Left ventricle myocardium inferior (tissue), 1 donor: Measurements from ENCODE around the gene MAN2A2. TPM values are rescaled to one million over a fixed set of nuclear protein-coding genes. Genes with fewer than 3 reads are reported as not detected.

Source experiments
- DNase-seq: peaks from one replicate; pipeline ENCODE4 v3.0.0-alpha.2; 2020
- H3K27ac ChIP-seq: fragments of 200-600 bp; replicated peaks from 2 replicates; pipeline ENCODE4 v1.8.0; 2021
- H3K27me3 ChIP-seq: fragments of 200-600 bp; 2 replicates; pipeline ENCODE4 v1.8.0; 2021; ENCODE audit warnings: low read depth
- H3K36me3 ChIP-seq: fragments of 200-600 bp; 2 replicates; pipeline ENCODE4 v1.8.0; 2021
- H3K4me1 ChIP-seq: fragments of 200-600 bp; 2 replicates; pipeline ENCODE4 v1.8.0; 2021
- H3K4me3 ChIP-seq: fragments of 200-600 bp; 2 replicates; pipeline ENCODE4 v1.8.0; 2021; ENCODE audit warnings: mild to moderate bottlenecking, moderate library complexity
- H3K9me3 ChIP-seq: fragments of 200-600 bp; replicated peaks from 2 replicates; pipeline ENCODE4 v1.8.0; 2021
- intact Hi-C: fragments of 100-400 bp; cut with micrococcal nuclease; formaldehyde crosslinking; loops from one replicate; pipeline ENCODE4 v1.11.0; 2022
- total RNA-seq: library from RNA; stranded (reverse); fragmentation: NEBNext Ultra II Directional; extraction: Animal tissue kit (Norgen Biotek cat#: 25700); gene quantifications from one replicate; pipeline ENCODE4 v1.2.1, GENCODE V29; 2021
- TF ChIP-seq, protein P1 (sequence below): fragments of 200-600 bp; IDR thresholded peaks from 2 replicates; pipeline ENCODE4 v1.8.0; 2021; ENCODE audit warnings: antibody characterized with exemption, mild to moderate bottlenecking, borderline replicate concordance
- donor health status: DM: no; HTN: yes; CAD: no; lungs with severe emphysema.

MAN2A2 gene
- total RNA-seq, 1 donor from 2014 or later: 95.4 TPM

DNA sequence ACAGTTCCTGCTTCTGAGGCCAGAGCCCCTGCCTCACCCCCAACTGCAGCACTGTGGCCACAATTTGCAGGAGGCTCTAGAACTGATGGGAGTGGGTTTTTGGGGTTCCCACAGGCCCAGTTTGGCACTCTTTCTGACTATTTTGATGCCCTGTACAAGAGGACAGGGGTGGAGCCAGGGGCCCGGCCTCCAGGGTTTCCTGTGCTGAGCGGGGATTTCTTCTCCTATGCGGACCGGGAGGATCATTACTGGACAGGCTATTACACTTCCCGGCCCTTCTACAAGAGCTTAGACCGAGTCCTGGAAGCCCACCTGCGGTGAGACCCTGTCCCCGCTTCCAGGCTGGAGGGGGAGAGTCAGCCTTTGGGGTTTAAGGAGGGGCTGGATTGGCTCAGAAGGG, 6.9 kb downstream of the MAN2A2 start:
- Histone ChIP-seq H3K27me3 (no peaks in the 10 kb centered on the region), H3K4me1 (peaks cover 58% of the 10 kb centered on the region), H3K36me3 (peaks cover 94% of the 10 kb centered on the region), H3K27ac (peak overlapping the region; percentile 86), H3K9me3 (no peaks in the 10 kb centered on the region), H3K4me3 (no peak overlapping the region)
- TF ChIP-seq, protein P1, sequence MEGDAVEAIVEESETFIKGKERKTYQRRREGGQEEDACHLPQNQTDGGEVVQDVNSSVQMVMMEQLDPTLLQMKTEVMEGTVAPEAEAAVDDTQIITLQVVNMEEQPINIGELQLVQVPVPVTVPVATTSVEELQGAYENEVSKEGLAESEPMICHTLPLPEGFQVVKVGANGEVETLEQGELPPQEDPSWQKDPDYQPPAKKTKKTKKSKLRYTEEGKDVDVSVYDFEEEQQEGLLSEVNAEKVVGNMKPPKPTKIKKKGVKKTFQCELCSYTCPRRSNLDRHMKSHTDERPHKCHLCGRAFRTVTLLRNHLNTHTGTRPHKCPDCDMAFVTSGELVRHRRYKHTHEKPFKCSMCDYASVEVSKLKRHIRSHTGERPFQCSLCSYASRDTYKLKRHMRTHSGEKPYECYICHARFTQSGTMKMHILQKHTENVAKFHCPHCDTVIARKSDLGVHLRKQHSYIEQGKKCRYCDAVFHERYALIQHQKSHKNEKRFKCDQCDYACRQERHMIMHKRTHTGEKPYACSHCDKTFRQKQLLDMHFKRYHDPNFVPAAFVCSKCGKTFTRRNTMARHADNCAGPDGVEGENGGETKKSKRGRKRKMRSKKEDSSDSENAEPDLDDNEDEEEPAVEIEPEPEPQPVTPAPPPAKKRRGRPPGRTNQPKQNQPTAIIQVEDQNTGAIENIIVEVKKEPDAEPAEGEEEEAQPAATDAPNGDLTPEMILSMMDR: no peak
- no peak for DNase-seq
- intact Hi-C loops: no loop called here

DNA sequence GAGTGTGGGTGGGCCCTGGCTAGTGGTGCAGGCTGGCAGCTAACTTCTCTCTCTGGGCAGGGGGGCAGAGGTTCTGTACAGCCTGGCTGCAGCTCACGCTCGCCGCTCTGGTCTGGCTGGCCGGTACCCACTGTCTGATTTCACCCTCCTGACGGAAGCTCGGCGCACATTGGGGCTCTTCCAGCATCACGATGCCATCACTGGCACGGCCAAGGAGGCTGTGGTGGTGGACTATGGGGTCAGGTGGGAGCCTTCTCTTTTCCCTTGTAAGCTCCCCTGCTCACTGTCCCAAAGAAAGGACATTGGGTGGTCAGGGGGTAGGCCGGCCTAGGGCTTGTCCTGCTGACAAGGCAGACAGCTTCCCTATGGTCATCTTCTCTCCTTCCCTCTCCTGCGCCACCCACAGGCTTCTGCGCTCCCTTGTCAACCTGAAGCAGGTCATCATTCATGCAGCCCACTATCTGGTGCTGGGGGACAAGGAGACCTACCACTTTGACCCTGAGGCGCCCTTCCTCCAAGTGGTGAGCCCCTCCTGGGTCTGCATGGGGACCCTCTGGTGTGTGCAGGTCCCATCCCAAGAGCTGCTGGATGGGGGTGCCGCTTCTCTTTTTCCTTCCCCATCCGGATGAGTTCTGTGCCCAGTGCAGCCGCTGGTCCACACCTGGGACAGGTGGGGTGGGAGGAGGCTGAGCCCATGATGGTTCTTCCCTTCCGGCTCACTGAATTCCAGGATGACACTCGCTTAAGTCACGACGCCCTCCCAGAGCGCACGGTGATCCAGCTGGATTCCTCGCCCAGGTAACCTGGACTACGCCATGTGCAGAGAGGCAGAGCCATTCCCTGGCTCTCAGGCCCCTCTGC, 7.6 kb downstream of the MAN2A2 start:
- H3K27ac ChIP-seq: peak overlapping the region; percentile 86
- H3K4me3 ChIP-seq: no peak overlapping the region
- no peaks in the 10 kb centered on the region for H3K9me3 ChIP-seq
- TF ChIP-seq, protein P1: no peak
- DNase-seq: no peak
- H3K36me3 ChIP-seq: peaks cover 94% of the 10 kb centered on the region
- no peaks in the 10 kb centered on the region for H3K27me3 ChIP-seq
- H3K4me1 ChIP-seq: peaks cover 58% of the 10 kb centered on the region
- intact Hi-C loops: no loop called here

DNA sequence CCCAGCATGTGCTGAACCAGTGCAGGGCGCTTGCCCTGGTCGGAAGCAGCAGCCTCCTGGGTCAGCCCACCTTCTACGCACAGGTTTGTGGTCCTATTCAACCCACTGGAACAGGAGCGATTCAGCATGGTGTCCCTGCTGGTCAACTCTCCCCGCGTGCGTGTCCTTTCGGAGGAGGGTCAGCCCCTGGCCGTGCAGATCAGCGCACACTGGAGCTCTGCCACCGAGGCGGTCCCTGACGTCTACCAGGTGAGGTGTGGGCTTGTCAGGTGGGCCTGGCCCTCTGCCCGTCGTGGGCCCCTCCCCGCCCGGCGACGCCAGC, 8.2 kb downstream of the MAN2A2 start:
- Histone ChIP-seq H3K4me3 (no peak overlapping the region), H3K9me3 (no peaks in the 10 kb centered on the region), H3K4me1 (peaks cover 58% of the 10 kb centered on the region), H3K27ac (no peak overlapping the region), H3K27me3 (no peaks in the 10 kb centered on the region), H3K36me3 (peaks cover 94% of the 10 kb centered on the region)
- TF ChIP-seq, protein P1: no peak
- intact Hi-C loops: no loop called here
- DNase-seq: no peak

DNA sequence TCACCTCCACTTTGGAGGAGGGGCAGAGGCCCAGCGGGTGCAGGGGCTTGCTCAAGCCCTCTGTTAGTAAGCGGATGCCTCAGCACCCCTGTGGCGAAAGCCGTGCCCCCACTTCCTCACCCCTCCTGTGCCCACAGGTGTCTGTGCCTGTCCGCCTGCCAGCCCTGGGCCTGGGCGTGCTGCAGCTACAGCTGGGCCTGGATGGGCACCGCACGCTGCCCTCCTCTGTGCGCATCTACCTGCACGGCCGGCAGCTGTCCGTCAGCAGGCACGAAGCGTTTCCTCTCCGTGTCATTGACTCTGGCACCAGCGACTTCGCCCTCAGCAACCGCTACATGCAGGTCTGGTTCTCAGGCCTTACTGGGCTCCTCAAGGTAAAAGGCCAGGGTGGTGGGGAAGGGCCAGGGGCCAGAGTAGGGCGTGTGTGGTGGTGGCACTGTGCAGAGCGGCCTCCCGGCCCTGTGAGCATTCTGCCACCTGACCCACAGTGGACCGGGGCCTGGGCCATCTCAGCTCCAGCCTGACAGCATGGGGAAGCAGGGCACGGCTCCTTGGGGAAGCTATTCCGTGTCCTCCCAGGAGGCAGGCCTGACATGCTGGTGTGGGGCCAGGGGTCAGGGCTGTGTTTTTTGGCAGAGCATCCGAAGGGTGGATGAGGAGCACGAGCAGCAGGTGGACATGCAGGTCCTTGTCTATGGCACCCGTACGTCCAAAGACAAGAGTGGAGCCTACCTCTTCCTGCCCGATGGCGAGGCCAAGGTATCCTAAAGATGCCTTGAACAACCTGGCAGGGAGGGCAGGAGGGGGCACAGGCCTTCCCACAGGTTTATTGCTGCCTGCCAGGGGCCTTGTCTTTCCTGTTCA, 9.0 kb downstream of the MAN2A2 start:
- no peak for DNase-seq
- intact Hi-C loops: no loop called here
- Histone ChIP-seq H3K36me3 (peaks cover 93% of the 10 kb centered on the region), H3K4me1 (peaks cover 58% of the 10 kb centered on the region), H3K9me3 (no peaks in the 10 kb centered on the region), H3K27me3 (no peaks in the 10 kb centered on the region), H3K4me3 (no peak overlapping the region), H3K27ac (no peak overlapping the region)
- TF ChIP-seq, protein P1: no peak

DNA sequence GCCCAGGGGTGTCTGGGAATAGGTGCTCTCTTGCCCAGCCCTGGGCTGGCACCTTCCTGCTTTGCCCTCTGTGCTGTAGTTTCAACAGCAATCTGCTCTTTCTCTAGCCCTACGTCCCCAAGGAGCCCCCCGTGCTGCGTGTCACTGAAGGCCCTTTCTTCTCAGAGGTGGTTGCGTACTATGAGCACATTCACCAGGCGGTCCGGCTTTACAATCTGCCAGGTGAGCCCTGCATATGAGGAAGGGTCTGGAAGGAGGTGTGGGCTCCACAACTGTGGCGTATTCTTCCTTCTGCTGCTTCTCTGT, 9.6 kb downstream of the MAN2A2 start:
- H3K4me1 ChIP-seq: peaks cover 58% of the 10 kb centered on the region
- no peaks in the 10 kb centered on the region for H3K27me3 ChIP-seq
- H3K36me3 ChIP-seq: peaks cover 93% of the 10 kb centered on the region
- no peak overlapping the region for H3K27ac ChIP-seq
- DNase-seq: no peak
- TF ChIP-seq, protein P1: no peak
- no peaks in the 10 kb centered on the region for H3K9me3 ChIP-seq
- intact Hi-C loops: no loop called here
- H3K4me3 ChIP-seq: no peak overlapping the region
